Subcutaneous adipose tissue (tissue), 4 donors: ENCODE data around the gene RAB15. TPM values are rescaled to one million over a fixed set of nuclear protein-coding genes. Genes with fewer than 3 reads are reported as not detected.

Experiments used
- total RNA-seq, 4 donors: library from RNA; depleted of rRNA; stranded (reverse); fragments of >200 nt; gene quantifications; one replicate each; pipeline ENCODE4 v1.1.0, GENCODE V29; 2016
- TF ChIP-seq, protein P1 (sequence below): fragments of 450-650 bp; IDR thresholded peaks from one replicate; pipeline ENCODE4 v1.5.1; 2016; ENCODE audit warnings: low read depth, mild to moderate bottlenecking, control low read depth, antibody characterized with exemption, moderate library complexity

RAB15 gene
- total RNA-seq, 4 donors from 2014 or later = 0.75 to 1.2 (median 0.93) TPM

- TF ChIP-seq, protein P1, sequence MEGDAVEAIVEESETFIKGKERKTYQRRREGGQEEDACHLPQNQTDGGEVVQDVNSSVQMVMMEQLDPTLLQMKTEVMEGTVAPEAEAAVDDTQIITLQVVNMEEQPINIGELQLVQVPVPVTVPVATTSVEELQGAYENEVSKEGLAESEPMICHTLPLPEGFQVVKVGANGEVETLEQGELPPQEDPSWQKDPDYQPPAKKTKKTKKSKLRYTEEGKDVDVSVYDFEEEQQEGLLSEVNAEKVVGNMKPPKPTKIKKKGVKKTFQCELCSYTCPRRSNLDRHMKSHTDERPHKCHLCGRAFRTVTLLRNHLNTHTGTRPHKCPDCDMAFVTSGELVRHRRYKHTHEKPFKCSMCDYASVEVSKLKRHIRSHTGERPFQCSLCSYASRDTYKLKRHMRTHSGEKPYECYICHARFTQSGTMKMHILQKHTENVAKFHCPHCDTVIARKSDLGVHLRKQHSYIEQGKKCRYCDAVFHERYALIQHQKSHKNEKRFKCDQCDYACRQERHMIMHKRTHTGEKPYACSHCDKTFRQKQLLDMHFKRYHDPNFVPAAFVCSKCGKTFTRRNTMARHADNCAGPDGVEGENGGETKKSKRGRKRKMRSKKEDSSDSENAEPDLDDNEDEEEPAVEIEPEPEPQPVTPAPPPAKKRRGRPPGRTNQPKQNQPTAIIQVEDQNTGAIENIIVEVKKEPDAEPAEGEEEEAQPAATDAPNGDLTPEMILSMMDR = no peak
Observed at GRCh38 chr14:64915797-64916196, 56.3 kb downstream of the RAB15 start.

GRCh38 chr14:64915029-64915424 is 57.1 kb downstream of the RAB15 start:
- TF ChIP-seq, protein P1 = no peak

GRCh38 chr14:64914237-64915028 is 57.7 kb downstream of the RAB15 start, which contains the start of gene CHURC1:
Gene CHURC1 (plus strand): TSS chr14:64914455. CDS start chr14:64914496, 41 bp downstream.
- TF ChIP-seq, protein P1 = no peak

DNA sequence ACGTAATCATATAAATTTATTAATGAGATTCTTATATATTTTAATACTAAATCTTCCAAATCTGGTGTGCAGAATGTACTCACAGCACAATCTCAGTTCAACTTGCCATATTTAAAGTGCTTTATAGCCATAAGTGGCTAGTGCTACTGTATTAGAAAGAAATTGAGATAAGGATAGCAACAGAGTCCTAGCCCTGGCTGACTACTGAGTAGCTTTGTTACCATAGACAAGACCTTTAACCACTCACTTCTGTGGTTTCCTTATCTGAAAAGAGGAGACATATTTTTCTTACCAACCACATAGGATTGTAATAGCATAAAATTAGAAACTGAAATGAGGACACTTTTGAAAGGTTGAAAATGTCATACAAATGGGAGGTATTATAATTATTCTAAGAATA is 59.9 kb downstream of the RAB15 start:
- TF ChIP-seq, protein P1 = no peak

- TF ChIP-seq, protein P1 = no peak
Observed at GRCh38 chr14:64910847-64911495, 61.2 kb downstream of the RAB15 start.

DNA sequence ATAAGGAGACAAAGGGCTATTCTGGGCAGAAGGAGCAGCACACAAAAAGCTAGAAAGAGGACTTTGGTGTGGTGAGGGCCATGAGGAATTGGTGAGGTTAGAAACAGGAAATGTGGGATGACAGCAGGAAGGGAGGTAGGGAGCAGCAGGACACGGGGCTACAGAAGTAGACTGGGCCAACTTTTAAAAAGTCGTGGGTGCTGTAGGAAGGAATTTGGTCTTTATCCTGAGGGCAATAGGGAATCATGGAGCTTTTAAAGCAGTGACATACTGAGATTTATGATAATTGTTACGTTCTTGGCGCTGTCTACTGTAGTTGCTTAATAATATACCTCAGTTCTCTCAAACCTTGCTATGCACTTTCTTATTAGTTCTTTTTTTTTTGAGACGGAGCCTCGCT is 66.1 kb downstream of the RAB15 start:
- TF ChIP-seq, protein P1 = no peak

DNA sequence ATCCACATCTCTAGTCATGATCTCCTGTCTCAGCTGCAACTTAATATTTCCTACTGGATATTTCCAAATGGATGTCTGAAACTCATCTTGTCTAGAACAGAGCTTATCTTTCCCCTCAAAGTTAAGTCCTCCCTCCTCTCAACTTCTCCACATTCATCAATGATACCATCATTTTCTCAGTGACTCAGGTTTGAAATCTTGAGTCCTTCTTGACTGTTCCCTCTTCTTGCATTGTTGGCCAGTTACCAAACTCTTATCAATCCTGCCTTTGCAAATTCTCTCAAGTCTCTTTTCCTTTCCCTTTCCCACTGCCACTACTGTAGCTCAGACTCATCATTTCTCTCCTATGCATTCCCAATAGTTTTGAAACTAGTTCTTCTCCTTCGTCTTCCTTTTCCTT is 72.2 kb downstream of the RAB15 start:
- TF ChIP-seq, protein P1 = no peak
